HG03135 (cell line): ENCODE results near the gene GNG4.
"Not testable (repeated sequence)": the region's sequence is repeated elsewhere in the genome, so short reads cannot be mapped to it uniquely, and the experiment has no call there.

Experiments
- ATAC-seq: cut with Tn5 transposase; IDR thresholded peaks from one replicate; pipeline ENCODE4 v1.9.1; 2021; ENCODE audit warnings: mild to moderate bottlenecking, moderate library complexity; ENCODE audit not compliant: unreplicated experiment

GNG4 gene

GRCh38 chr1:235628316-235629005 lies 21.1 kb downstream of the GNG4 start:
- no peak for ATAC-seq

- ATAC-seq: no peak
These were observed 23.8 kb downstream of the GNG4 start for GRCh38 chr1:235625831-235626230.

- ATAC-seq: no peak
These were observed 24.2 kb downstream of the GNG4 start for GRCh38 chr1:235625340-235625739.

GRCh38 chr1:235624721-235625333 lies 24.8 kb downstream of the GNG4 start:
- ATAC-seq: no peak

GRCh38 chr1:235622936-235623779 lies 26.4 kb downstream of the GNG4 start:
- no peak for ATAC-seq

GRCh38 chr1:235619149-235619548 lies 30.4 kb downstream of the GNG4 start:
- ATAC-seq: not testable (repeated sequence)

GRCh38 chr1:235617808-235618207 lies 31.8 kb downstream of the GNG4 start:
- ATAC-seq: no peak

GRCh38 chr1:235617140-235617539 lies 32.4 kb downstream of the GNG4 start:
- no peak for ATAC-seq

- ATAC-seq: no peak
These were observed 35.1 kb downstream of the GNG4 start for GRCh38 chr1:235614442-235614954.

- no peak for ATAC-seq
These were observed 36.0 kb downstream of the GNG4 start for GRCh38 chr1:235613602-235614001.

GRCh38 chr1:235612761-235613160 lies 36.8 kb downstream of the GNG4 start:
- ATAC-seq: no peak

GRCh38 chr1:235610157-235610556 lies 39.4 kb downstream of the GNG4 start:
- no peak for ATAC-seq

- no peak for ATAC-seq
These were observed 41.3 kb downstream of the GNG4 start for GRCh38 chr1:235608278-235608677.

GRCh38 chr1:235607284-235607683 lies 42.3 kb downstream of the GNG4 start:
- ATAC-seq: no peak

- ATAC-seq: no peak
These were observed 48.5 kb downstream of the GNG4 start for GRCh38 chr1:235601104-235601503.

- no peak for ATAC-seq
These were observed 50.0 kb downstream of the GNG4 start for GRCh38 chr1:235599536-235599935.

- ATAC-seq: no peak
These were observed 51.6 kb downstream of the GNG4 start for GRCh38 chr1:235597867-235598553.

- ATAC-seq: no peak
These were observed 54.5 kb downstream of the GNG4 start for GRCh38 chr1:235595079-235595478.

GRCh38 chr1:235594281-235594895 lies 55.2 kb downstream of the GNG4 start:
- ATAC-seq: not testable (repeated sequence)

GRCh38 chr1:235588916-235589515 lies 60.6 kb downstream of the GNG4 start:
- ATAC-seq: no peak
